ENCODE measurements around the gene MANSC4.

MANSC4 gene

DNA sequence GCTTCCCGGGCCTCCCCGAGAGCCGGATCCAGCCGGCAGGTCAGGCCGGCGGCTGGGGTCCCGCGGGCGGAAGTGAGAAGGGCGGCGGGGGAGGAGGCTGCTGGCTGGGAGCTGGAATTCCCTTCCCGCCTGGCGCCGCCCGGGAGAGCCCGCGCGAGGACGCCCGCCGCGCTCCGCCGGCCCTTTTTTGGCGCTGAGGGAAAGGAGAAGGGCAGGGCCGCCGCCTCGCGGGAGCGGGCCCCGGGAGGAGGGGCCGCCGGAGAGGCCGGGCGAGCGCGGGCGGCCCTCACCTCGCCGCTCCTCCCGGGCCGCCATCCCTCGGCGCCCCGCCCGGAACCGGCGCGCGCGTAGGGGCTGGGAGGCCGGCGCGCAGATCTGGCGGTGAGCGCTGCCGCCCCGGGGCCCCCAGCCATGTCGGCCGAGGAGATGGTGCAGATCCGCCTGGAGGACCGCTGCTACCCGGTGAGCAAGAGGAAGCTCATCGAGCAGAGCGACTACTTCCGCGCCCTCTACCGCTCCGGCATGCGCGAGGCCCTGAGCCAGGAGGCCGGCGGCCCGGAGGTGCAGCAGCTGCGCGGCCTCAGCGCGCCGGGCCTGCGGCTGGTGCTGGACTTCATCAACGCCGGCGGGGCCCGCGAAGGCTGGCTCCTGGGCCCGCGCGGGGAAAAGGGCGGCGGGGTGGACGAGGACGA lies at the start of gene MANSC4, which contains the start of gene KLHL42:
MANSC4 (minus strand) TSS at position 317 of the 692 bp plus-strand sequence. CDS start 8,960 bp downstream, outside the sequence.
KLHL42 (plus strand) TSS at position 314 of the 692 bp plus-strand sequence; CDS start at position 412, 98 bp downstream.
- H3K9me3 ChIP-seq (ENCODE audit: control insufficient read depth, low read depth, low read length): no peaks in the 10 kb centered on the region
- no peak within 1 kb of the TSS for H3K27ac ChIP-seq (ENCODE audit: low read length)
- peaks cover 24% of the 10 kb centered on the region for H3K4me1 ChIP-seq (ENCODE audit: control insufficient read depth, low read depth, low read length)
- H3K9ac ChIP-seq (ENCODE audit: low read length): peak within 1 kb of the TSS; percentile 72
- peak within 1 kb of the TSS; percentile 60 for H3K4me3 ChIP-seq (ENCODE audit: low read length)
- H3K36me3 ChIP-seq (ENCODE audit: control insufficient read depth, low read depth, low read length): no peaks in the 10 kb centered on the region
- no peaks in the 10 kb centered on the region for H3K27me3 ChIP-seq (ENCODE audit: control insufficient read depth, insufficient read depth, low read length)

DNA sequence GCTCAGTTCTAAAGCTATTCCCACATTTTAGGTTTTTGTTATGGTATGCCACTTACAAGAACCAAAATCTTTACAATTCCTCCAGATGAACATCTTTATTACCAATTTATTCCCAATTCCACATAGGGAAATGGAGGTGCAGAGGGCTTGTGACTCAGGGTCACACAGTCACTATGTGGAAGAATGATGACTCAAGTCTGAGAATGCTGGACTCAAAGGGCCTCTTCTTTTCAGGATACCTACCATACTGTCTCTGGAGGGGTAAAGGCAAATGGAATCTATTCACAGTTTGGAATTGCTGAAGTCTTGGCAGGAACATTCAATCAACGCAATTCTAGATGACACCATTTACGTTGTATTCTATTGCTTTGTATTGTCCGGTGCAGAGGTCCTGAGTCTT lies 48.2 kb upstream of the MANSC4 start:
- Histone ChIP-seq H3K4me1 (ENCODE audit: control insufficient read depth, low read depth, low read length) (no peaks in the 10 kb centered on the region), H3K27ac (ENCODE audit: low read length) (no peak overlapping the region), H3K9ac (ENCODE audit: low read length) (no peak overlapping the region)

DNA sequence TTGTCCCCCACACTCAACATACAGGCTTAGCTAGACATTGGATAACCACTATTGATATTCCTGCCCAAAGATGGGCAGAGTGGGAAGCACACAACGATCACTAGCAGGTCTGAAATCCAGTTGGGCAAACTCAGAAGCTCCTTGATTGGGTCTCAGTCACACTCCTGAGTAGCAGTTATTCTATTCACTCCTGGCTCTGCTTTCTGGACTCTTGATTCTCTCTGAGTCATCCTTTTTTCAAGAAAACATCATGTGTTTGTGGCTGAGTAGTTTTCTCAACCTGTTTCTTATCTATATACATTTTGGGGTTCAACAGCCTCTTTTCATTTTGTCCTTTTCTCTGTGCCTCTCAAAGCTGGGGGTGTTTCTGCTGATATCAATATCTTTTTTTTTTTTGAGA lies 46.0 kb upstream of the MANSC4 start:
- Histone ChIP-seq H3K27ac (ENCODE audit: low read length) (no peak overlapping the region), H3K9me3 (ENCODE audit: control insufficient read depth, low read depth, low read length) (no peaks in the 10 kb centered on the region), H3K9ac (ENCODE audit: low read length) (no peak overlapping the region), H3K4me1 (ENCODE audit: control insufficient read depth, low read depth, low read length) (no peaks in the 10 kb centered on the region), H3K4me3 (ENCODE audit: low read length) (no peak overlapping the region), H3K27me3 (ENCODE audit: control insufficient read depth, insufficient read depth, low read length) (no peaks in the 10 kb centered on the region), H3K36me3 (ENCODE audit: control insufficient read depth, low read depth, low read length) (no peaks in the 10 kb centered on the region)

More for the DNA sequence above, 48.2 kb upstream of the MANSC4 start:
- no peaks in the 10 kb centered on the region for H3K9me3 ChIP-seq (ENCODE audit: control insufficient read depth, low read depth, low read length)
- H3K36me3 ChIP-seq (ENCODE audit: control insufficient read depth, low read depth, low read length): no peaks in the 10 kb centered on the region
- no peaks in the 10 kb centered on the region for H3K27me3 ChIP-seq (ENCODE audit: control insufficient read depth, insufficient read depth, low read length)
- no peak overlapping the region for H3K4me3 ChIP-seq (ENCODE audit: low read length)

- H3K27me3 ChIP-seq (ENCODE audit: control insufficient read depth, insufficient read depth, low read length): no peaks in the 10 kb centered on the region
- H3K36me3 ChIP-seq (ENCODE audit: control insufficient read depth, low read depth, low read length): no peaks in the 10 kb centered on the region
- H3K27ac ChIP-seq (ENCODE audit: low read length): no peak overlapping the region
- no peaks in the 10 kb centered on the region for H3K4me1 ChIP-seq (ENCODE audit: control insufficient read depth, low read depth, low read length)
- no peaks in the 10 kb centered on the region for H3K9me3 ChIP-seq (ENCODE audit: control insufficient read depth, low read depth, low read length)
- H3K9ac ChIP-seq (ENCODE audit: low read length): no peak overlapping the region
- H3K4me3 ChIP-seq (ENCODE audit: low read length): no peak overlapping the region
Measured at GRCh38 chr12:27824126-27824842, 44.2 kb upstream of the MANSC4 start.

DNA sequence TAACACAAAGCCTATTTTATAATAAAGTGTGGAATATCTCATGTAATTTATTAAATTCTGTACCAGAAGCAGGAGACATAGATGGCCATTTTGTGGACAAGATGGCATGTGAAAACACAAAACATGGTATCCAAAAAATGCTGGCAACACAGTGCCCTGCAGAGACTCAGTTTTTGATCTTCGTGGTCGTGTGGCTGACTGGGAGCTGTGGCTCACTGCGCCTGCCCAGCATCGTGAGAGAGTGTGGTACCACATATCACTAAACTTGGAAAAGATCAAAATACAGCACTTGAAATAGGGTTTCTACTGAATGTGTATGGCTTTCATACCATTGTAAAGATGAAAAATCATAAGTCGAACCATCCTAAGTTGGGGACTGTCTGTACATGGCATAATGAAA lies 43.0 kb upstream of the MANSC4 start:
- no peaks in the 10 kb centered on the region for H3K9me3 ChIP-seq (ENCODE audit: control insufficient read depth, low read depth, low read length)
- H3K36me3 ChIP-seq (ENCODE audit: control insufficient read depth, low read depth, low read length): no peaks in the 10 kb centered on the region
- no peak overlapping the region for H3K9ac ChIP-seq (ENCODE audit: low read length)
- H3K27me3 ChIP-seq (ENCODE audit: control insufficient read depth, insufficient read depth, low read length): no peaks in the 10 kb centered on the region
- no peaks in the 10 kb centered on the region for H3K4me1 ChIP-seq (ENCODE audit: control insufficient read depth, low read depth, low read length)
- H3K4me3 ChIP-seq (ENCODE audit: low read length): no peak overlapping the region
- no peak overlapping the region for H3K27ac ChIP-seq (ENCODE audit: low read length)

GRCh38 chr12:27822076-27822712 lies 42.2 kb upstream of the MANSC4 start:
- Histone ChIP-seq H3K4me1 (ENCODE audit: control insufficient read depth, low read depth, low read length) (no peaks in the 10 kb centered on the region), H3K36me3 (ENCODE audit: control insufficient read depth, low read depth, low read length) (no peaks in the 10 kb centered on the region), H3K27ac (ENCODE audit: low read length) (no peak overlapping the region), H3K9ac (ENCODE audit: low read length) (no peak overlapping the region), H3K9me3 (ENCODE audit: control insufficient read depth, low read depth, low read length) (no peaks in the 10 kb centered on the region), H3K4me3 (ENCODE audit: low read length) (no peak overlapping the region), H3K27me3 (ENCODE audit: control insufficient read depth, insufficient read depth, low read length) (no peaks in the 10 kb centered on the region)

DNA sequence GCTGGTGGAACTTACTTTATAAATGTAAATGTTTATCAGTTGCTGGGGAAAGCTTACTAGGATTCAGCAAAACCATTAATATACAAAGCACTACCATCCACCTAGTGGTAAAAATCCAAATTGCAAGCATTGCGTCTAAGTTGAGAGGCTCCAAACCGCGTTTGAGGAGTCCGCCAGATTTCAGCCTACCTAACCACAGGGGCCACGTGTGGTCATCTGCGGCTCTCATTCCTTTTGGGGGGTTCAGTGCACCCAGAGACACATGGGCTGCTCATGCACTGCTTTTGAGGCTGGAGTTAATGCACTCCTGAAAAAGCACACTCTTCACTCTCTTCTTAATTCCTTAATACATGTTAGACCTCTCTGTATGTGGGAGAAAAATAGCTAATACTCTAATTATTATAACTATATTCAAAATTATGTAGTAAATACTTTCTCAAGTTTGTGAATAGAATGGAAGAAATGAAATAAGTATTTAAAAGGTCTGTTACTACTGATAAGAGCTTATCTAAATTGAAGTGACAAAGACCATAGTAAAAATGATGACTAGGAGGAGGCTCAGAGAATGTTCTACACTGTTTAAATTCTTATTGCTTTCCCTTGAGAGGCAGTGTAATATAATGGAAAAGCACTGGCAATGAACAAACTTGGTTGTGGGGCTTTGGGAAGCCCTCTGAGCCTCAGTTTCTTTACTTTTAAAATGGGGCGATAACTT lies 41.4 kb upstream of the MANSC4 start:
- Histone ChIP-seq H3K4me3 (ENCODE audit: low read length) (no peak overlapping the region), H3K36me3 (ENCODE audit: control insufficient read depth, low read depth, low read length) (no peaks in the 10 kb centered on the region), H3K27me3 (ENCODE audit: control insufficient read depth, insufficient read depth, low read length) (no peaks in the 10 kb centered on the region), H3K9me3 (ENCODE audit: control insufficient read depth, low read depth, low read length) (no peaks in the 10 kb centered on the region), H3K4me1 (ENCODE audit: control insufficient read depth, low read depth, low read length) (no peaks in the 10 kb centered on the region), H3K27ac (ENCODE audit: low read length) (no peak overlapping the region), H3K9ac (ENCODE audit: low read length) (no peak overlapping the region)

DNA sequence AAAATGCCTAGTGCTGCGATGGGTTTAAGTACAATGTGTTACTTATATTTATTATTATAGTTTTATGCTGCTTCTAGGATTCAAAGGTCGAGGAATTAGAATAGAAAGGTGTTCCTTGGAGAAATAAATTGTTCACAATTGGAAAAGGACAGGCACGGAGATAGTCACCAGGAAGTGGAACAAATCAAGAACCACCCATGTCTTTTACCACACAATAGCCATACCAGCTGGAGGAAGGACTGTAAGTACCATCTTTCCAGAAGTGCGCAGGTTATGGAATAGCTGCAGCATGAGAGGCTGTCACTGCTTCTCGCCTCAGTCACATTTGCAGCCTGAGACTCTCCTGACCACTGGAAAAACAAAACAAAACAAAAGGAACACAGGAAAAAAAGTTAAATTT lies 40.5 kb upstream of the MANSC4 start:
- Histone ChIP-seq H3K9ac (ENCODE audit: low read length) (no peak overlapping the region), H3K27ac (ENCODE audit: low read length) (no peak overlapping the region)

GRCh38 chr12:27818401-27818918 lies 38.4 kb upstream of the MANSC4 start:
- no peaks in the 10 kb centered on the region for H3K27me3 ChIP-seq (ENCODE audit: control insufficient read depth, insufficient read depth, low read length)
- H3K27ac ChIP-seq (ENCODE audit: low read length): no peak overlapping the region
- H3K9me3 ChIP-seq (ENCODE audit: control insufficient read depth, low read depth, low read length): no peaks in the 10 kb centered on the region
- no peaks in the 10 kb centered on the region for H3K36me3 ChIP-seq (ENCODE audit: control insufficient read depth, low read depth, low read length)
- H3K9ac ChIP-seq (ENCODE audit: low read length): no peak overlapping the region
- H3K4me1 ChIP-seq (ENCODE audit: control insufficient read depth, low read depth, low read length): no peaks in the 10 kb centered on the region
- no peak overlapping the region for H3K4me3 ChIP-seq (ENCODE audit: low read length)

More for the DNA sequence above, 40.5 kb upstream of the MANSC4 start:
- Histone ChIP-seq H3K27me3 (ENCODE audit: control insufficient read depth, insufficient read depth, low read length) (no peaks in the 10 kb centered on the region), H3K36me3 (ENCODE audit: control insufficient read depth, low read depth, low read length) (no peaks in the 10 kb centered on the region), H3K4me1 (ENCODE audit: control insufficient read depth, low read depth, low read length) (no peaks in the 10 kb centered on the region), H3K4me3 (ENCODE audit: low read length) (no peak overlapping the region), H3K9me3 (ENCODE audit: control insufficient read depth, low read depth, low read length) (no peaks in the 10 kb centered on the region)

GRCh38 chr12:27817766-27818165 lies 37.7 kb upstream of the MANSC4 start:
- Histone ChIP-seq H3K4me1 (ENCODE audit: control insufficient read depth, low read depth, low read length) (no peaks in the 10 kb centered on the region), H3K27ac (ENCODE audit: low read length) (no peak overlapping the region), H3K4me3 (ENCODE audit: low read length) (no peak overlapping the region), H3K36me3 (ENCODE audit: control insufficient read depth, low read depth, low read length) (no peaks in the 10 kb centered on the region), H3K9ac (ENCODE audit: low read length) (no peak overlapping the region), H3K9me3 (ENCODE audit: control insufficient read depth, low read depth, low read length) (no peaks in the 10 kb centered on the region), H3K27me3 (ENCODE audit: control insufficient read depth, insufficient read depth, low read length) (no peaks in the 10 kb centered on the region)

Data from iPS-18a (cell line).